ENCODE data around the gene ESR1.

ESR1 gene

DNA sequence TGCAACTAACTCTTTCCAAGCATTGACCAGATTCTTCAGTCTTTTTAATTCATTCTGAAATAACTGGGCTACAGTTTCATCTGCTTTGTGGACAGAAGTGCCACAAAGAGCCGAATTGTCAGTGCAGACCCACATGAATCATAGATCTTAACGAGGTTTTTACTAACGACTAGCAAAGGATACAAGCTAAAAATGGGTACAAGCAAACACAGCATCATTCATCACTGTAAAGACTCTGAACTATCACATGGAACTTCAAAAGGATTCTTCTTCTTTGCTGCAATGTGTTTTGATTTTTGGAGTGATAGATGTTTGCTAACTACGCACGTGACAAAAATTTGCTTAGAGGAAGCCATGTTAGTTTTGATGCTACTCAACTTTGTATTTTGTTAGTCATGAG is 227.1 kb downstream of the ESR1 start:
- H3K9me3 ChIP-seq (ENCODE audit: insufficient read depth, low read length) = no peaks in the 10 kb centered on the region
- H3K4me1 ChIP-seq (ENCODE audit: insufficient read depth, insufficient read length) = no peaks in the 10 kb centered on the region
- DNase-seq (ENCODE audit: low read depth, low spot score) = no peak
- H3K9ac ChIP-seq (ENCODE audit: insufficient read length, low read depth) = no peak overlapping the region
- no peaks in the 10 kb centered on the region for H3K27me3 ChIP-seq (ENCODE audit: insufficient read depth, insufficient read length)
- no peak for TF ChIP-seq SUZ12 (IDR thresholded peaks at IDR 0.05; ENCODE audit: extremely low read depth, insufficient read depth, insufficient read length)
- TF ChIP-seq ZNF274 (IDR thresholded peaks at IDR 0.05; ENCODE audit: low read depth, low read length) = no peak
- TF ChIP-seq YY1 (IDR thresholded peaks at IDR 0.05; ENCODE audit: insufficient read depth, insufficient read length) = no peak
- no peak overlapping the region for H3K4me3 ChIP-seq (ENCODE audit: insufficient read length, low read depth)
- H3K36me3 ChIP-seq (ENCODE audit: insufficient read depth, insufficient read length, low read length) = no peaks in the 10 kb centered on the region

GRCh38 chr6:152046118-152046517 is 238.6 kb downstream of the ESR1 start:
- H3K4me3 ChIP-seq (ENCODE audit: insufficient read length, low read depth) = no peak overlapping the region
- no peak for TF ChIP-seq ZNF274 (IDR thresholded peaks at IDR 0.05; ENCODE audit: low read depth, low read length)
- no peak for TF ChIP-seq SUZ12 (IDR thresholded peaks at IDR 0.05; ENCODE audit: extremely low read depth, insufficient read depth, insufficient read length)
- no peak for TF ChIP-seq YY1 (IDR thresholded peaks at IDR 0.05; ENCODE audit: insufficient read depth, insufficient read length)
- no peaks in the 10 kb centered on the region for H3K36me3 ChIP-seq (ENCODE audit: insufficient read depth, insufficient read length, low read length)
- no peak for DNase-seq (ENCODE audit: low read depth, low spot score)
- H3K27me3 ChIP-seq (ENCODE audit: insufficient read depth, insufficient read length) = no peaks in the 10 kb centered on the region
- no peaks in the 10 kb centered on the region for H3K9me3 ChIP-seq (ENCODE audit: insufficient read depth, low read length)
- no peaks in the 10 kb centered on the region for H3K4me1 ChIP-seq (ENCODE audit: insufficient read depth, insufficient read length)
- H3K9ac ChIP-seq (ENCODE audit: insufficient read length, low read depth) = no peak overlapping the region

DNA sequence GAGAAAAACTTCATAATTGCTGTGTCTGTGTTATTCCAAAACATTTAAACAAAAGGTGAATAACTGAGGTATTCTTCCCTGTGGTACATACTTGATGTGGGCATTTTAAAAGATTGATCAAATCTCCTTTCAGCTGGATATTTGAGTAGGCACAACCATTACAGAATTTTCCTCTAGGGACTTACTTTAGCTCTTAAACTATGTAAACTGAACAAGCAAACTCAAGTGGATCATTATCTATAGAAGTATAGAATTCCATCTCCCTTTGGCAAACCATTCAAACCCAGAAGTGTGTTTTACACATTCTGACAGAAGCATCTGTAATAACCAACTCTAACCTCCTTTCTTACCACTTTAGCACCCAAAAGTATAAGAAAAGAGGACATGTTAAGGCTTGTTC is 241.4 kb downstream of the ESR1 start:
- no peak for DNase-seq (ENCODE audit: low read depth, low spot score)
- H3K4me1 ChIP-seq (ENCODE audit: insufficient read depth, insufficient read length) = no peaks in the 10 kb centered on the region
- no peaks in the 10 kb centered on the region for H3K9me3 ChIP-seq (ENCODE audit: insufficient read depth, low read length)
- H3K27me3 ChIP-seq (ENCODE audit: insufficient read depth, insufficient read length) = no peaks in the 10 kb centered on the region
- TF ChIP-seq YY1 (IDR thresholded peaks at IDR 0.05; ENCODE audit: insufficient read depth, insufficient read length) (no peak), SUZ12 (IDR thresholded peaks at IDR 0.05; ENCODE audit: extremely low read depth, insufficient read depth, insufficient read length) (no peak), ZNF274 (IDR thresholded peaks at IDR 0.05; ENCODE audit: low read depth, low read length) (no peak)
- no peaks in the 10 kb centered on the region for H3K36me3 ChIP-seq (ENCODE audit: insufficient read depth, insufficient read length, low read length)
- no peak overlapping the region for H3K9ac ChIP-seq (ENCODE audit: insufficient read length, low read depth)
- H3K4me3 ChIP-seq (ENCODE audit: insufficient read length, low read depth) = no peak overlapping the region

- H3K4me1 ChIP-seq (ENCODE audit: insufficient read depth, insufficient read length) = no peaks in the 10 kb centered on the region
- no peaks in the 10 kb centered on the region for H3K27me3 ChIP-seq (ENCODE audit: insufficient read depth, insufficient read length)
- TF ChIP-seq ZNF274 (IDR thresholded peaks at IDR 0.05; ENCODE audit: low read depth, low read length) (no peak), SUZ12 (IDR thresholded peaks at IDR 0.05; ENCODE audit: extremely low read depth, insufficient read depth, insufficient read length) (no peak), YY1 (IDR thresholded peaks at IDR 0.05; ENCODE audit: insufficient read depth, insufficient read length) (no peak)
- H3K9me3 ChIP-seq (ENCODE audit: insufficient read depth, low read length) = no peaks in the 10 kb centered on the region
- no peaks in the 10 kb centered on the region for H3K36me3 ChIP-seq (ENCODE audit: insufficient read depth, insufficient read length, low read length)
- H3K9ac ChIP-seq (ENCODE audit: insufficient read length, low read depth) = no peak overlapping the region
- DNase-seq (ENCODE audit: low read depth, low spot score) = no peak
- no peak overlapping the region for H3K4me3 ChIP-seq (ENCODE audit: insufficient read length, low read depth)
Measured at GRCh38 chr6:152049502-152049901, 242.0 kb downstream of the ESR1 start.

- Histone ChIP-seq H3K9me3 (ENCODE audit: insufficient read depth, low read length) (no peaks in the 10 kb centered on the region; the same call in 1 of the 2 replicates), H3K9ac (ENCODE audit: insufficient read length, low read depth) (no peak overlapping the region), H3K4me1 (ENCODE audit: insufficient read depth, insufficient read length) (no peaks in the 10 kb centered on the region), H3K4me3 (ENCODE audit: insufficient read length, low read depth) (no peak overlapping the region), H3K36me3 (ENCODE audit: insufficient read depth, insufficient read length, low read length) (no peaks in the 10 kb centered on the region), H3K27me3 (ENCODE audit: insufficient read depth, insufficient read length) (no peaks in the 10 kb centered on the region)
- TF ChIP-seq ZNF274 (IDR thresholded peaks at IDR 0.05; ENCODE audit: low read depth, low read length) (no peak), YY1 (IDR thresholded peaks at IDR 0.05; ENCODE audit: insufficient read depth, insufficient read length) (no peak), SUZ12 (IDR thresholded peaks at IDR 0.05; ENCODE audit: extremely low read depth, insufficient read depth, insufficient read length) (no peak)
- DNase-seq (ENCODE audit: low read depth, low spot score) = no peak
Measured at GRCh38 chr6:152050451-152051195, 243.1 kb downstream of the ESR1 start.

GRCh38 chr6:152052061-152052460 is 244.6 kb downstream of the ESR1 start:
- Histone ChIP-seq H3K9me3 (ENCODE audit: insufficient read depth, low read length) (no peaks in the 10 kb centered on the region; the same call in 1 of the 2 replicates), H3K27me3 (ENCODE audit: insufficient read depth, insufficient read length) (no peaks in the 10 kb centered on the region), H3K36me3 (ENCODE audit: insufficient read depth, insufficient read length, low read length) (no peaks in the 10 kb centered on the region), H3K4me1 (ENCODE audit: insufficient read depth, insufficient read length) (no peaks in the 10 kb centered on the region), H3K4me3 (ENCODE audit: insufficient read length, low read depth) (no peak overlapping the region), H3K9ac (ENCODE audit: insufficient read length, low read depth) (no peak overlapping the region)
- TF ChIP-seq SUZ12 (IDR thresholded peaks at IDR 0.05; ENCODE audit: extremely low read depth, insufficient read depth, insufficient read length) (no peak), YY1 (IDR thresholded peaks at IDR 0.05; ENCODE audit: insufficient read depth, insufficient read length) (no peak), ZNF274 (IDR thresholded peaks at IDR 0.05; ENCODE audit: low read depth, low read length) (no peak)
- no peak for DNase-seq (ENCODE audit: low read depth, low spot score)

DNA sequence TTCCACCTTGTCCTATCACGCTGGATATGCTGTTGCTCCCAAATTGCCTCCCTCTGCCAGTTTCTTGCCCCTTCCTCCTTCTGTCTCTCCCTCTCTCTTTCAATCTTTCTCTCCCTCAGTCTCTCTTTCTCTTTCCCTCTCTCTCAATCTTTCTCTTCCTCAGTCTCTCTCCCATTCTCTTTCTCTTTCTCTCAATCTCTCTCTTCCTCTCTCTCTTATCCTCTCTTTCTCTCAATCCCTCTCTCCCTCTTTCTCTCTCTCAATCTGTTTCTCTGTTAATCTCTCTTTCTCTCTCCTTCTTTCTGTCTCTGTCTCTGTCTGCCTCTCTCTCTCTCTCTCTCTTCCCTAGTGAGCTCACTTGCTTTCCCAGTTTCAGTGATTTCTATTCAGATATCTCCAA is 245.8 kb downstream of the ESR1 start:
- Histone ChIP-seq H3K36me3 (ENCODE audit: insufficient read depth, insufficient read length, low read length) (no peaks in the 10 kb centered on the region), H3K27me3 (ENCODE audit: insufficient read depth, insufficient read length) (no peaks in the 10 kb centered on the region), H3K9me3 (ENCODE audit: insufficient read depth, low read length) (no peaks in the 10 kb centered on the region; the same call in 1 of the 2 replicates), H3K9ac (ENCODE audit: insufficient read length, low read depth) (no peak overlapping the region), H3K4me3 (ENCODE audit: insufficient read length, low read depth) (no peak overlapping the region), H3K4me1 (ENCODE audit: insufficient read depth, insufficient read length) (no peaks in the 10 kb centered on the region)
- TF ChIP-seq SUZ12 (IDR thresholded peaks at IDR 0.05; ENCODE audit: extremely low read depth, insufficient read depth, insufficient read length) (no peak), ZNF274 (IDR thresholded peaks at IDR 0.05; ENCODE audit: low read depth, low read length) (no peak), YY1 (IDR thresholded peaks at IDR 0.05; ENCODE audit: insufficient read depth, insufficient read length) (no peak)
- no peak for DNase-seq (ENCODE audit: low read depth, low spot score)
